DMS79 (cell line): ENCODE results near the gene LRRN1.
A peak's percentile ranks its signal among the peaks of the same experiment; 100 is the strongest.
"Not testable (repeated sequence)": the region's sequence is repeated elsewhere in the genome, so short reads cannot be mapped to it uniquely, and the experiment has no call there.

Experiments
- DNase-seq: peaks from one replicate; lab custom pipeline; 2025; lab: John Stamatoyannopoulos, UW

Gene LRRN1

GRCh38 chr3:3813013-3813412, 13.8 kb downstream of the LRRN1 start:
- DNase-seq: no peak

GRCh38 chr3:3815206-3815605, 16.0 kb downstream of the LRRN1 start:
- no peak for DNase-seq

- DNase-seq: no peak
Observed at GRCh38 chr3:3816034-3816433, 16.8 kb downstream of the LRRN1 start.

- DNase-seq: no peak
Observed at GRCh38 chr3:3817865-3818264, 18.6 kb downstream of the LRRN1 start.

GRCh38 chr3:3821777-3822176, 22.5 kb downstream of the LRRN1 start:
- DNase-seq: no peak

GRCh38 chr3:3825035-3825434, 25.8 kb downstream of the LRRN1 start:
- no peak for DNase-seq

GRCh38 chr3:3826521-3826920, 27.3 kb downstream of the LRRN1 start:
- DNase-seq: no peak

GRCh38 chr3:3827111-3827510, 27.9 kb downstream of the LRRN1 start:
- no peak for DNase-seq

GRCh38 chr3:3828417-3828816, 29.2 kb downstream of the LRRN1 start:
- DNase-seq: not testable (repeated sequence)

- DNase-seq: no peak
Observed at GRCh38 chr3:3836845-3837244, 37.6 kb downstream of the LRRN1 start.

GRCh38 chr3:3842356-3842755, 43.1 kb downstream of the LRRN1 start:
- DNase-seq: no peak

- DNase-seq: no peak
Observed at GRCh38 chr3:3847994-3848922, 49.0 kb downstream of the LRRN1 start.

- DNase-seq: peak; percentile 7
Observed at GRCh38 chr3:3848923-3849275, 49.7 kb downstream of the LRRN1 start.

GRCh38 chr3:3851621-3852323, 52.5 kb downstream of the LRRN1 start:
- no peak for DNase-seq

GRCh38 chr3:3853544-3853943, 54.3 kb downstream of the LRRN1 start:
- DNase-seq: no peak

GRCh38 chr3:3855056-3855455, 55.8 kb downstream of the LRRN1 start:
- DNase-seq: no peak

- DNase-seq: no peak
Observed at GRCh38 chr3:3860235-3860634, 61.0 kb downstream of the LRRN1 start.

GRCh38 chr3:3862534-3862933, 63.3 kb downstream of the LRRN1 start:
- no peak for DNase-seq

- no peak for DNase-seq
Observed at GRCh38 chr3:3875491-3875890, 76.3 kb downstream of the LRRN1 start.

GRCh38 chr3:3881050-3881449, 81.8 kb downstream of the LRRN1 start:
- DNase-seq: no peak

GRCh38 chr3:3887311-3887710, 88.1 kb downstream of the LRRN1 start:
- not testable (repeated sequence) for DNase-seq

GRCh38 chr3:3893590-3893989, 94.4 kb downstream of the LRRN1 start:
- DNase-seq: no peak
